ENCODE data around the gene GMDS. TPM values are rescaled to one million over a fixed set of nuclear protein-coding genes. Genes with fewer than 3 reads are reported as not detected.

The GMDS gene
- total RNA-seq, 1 donor from 2014 or later: 17.9 TPM

DNA sequence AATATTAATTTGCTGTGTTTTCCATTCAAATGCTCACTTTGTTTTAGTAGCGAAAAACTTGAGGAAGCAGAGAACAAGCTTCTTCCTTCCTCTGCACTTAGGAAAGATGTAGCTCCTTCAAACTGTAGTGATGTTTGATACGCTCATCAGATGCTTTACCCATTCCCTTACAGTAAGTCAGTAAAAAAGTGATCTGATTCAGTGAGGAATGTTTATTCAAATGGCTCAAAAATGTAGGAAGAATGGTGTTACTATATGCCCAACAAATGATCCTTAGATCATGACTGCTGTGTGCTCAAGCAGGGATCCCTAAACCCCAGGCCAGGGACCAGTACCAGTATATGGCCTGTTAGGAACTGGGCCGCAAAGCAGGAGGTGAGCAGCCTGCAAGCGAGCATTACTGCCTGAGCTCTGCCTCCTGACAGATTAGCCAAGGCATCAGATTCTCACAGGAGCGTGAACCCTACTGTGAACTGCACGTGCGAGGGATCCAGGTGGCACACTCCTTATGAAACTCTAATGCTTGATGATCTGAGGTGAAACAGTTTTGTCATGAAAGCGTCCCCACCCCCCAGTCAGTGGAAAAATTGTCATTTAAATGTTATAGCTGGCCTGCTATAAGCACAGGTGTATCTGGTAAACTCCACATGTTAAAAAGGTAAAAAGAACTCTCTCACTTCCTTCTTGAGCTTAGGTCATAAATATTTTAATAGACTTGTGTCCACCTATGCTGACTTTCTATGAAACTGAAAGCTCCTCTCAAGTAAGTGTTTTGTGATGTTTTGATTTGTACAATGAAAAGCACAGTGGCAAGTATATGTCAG, 448.5 kb downstream of the GMDS start:
- no peak overlapping the region for H3K4me3 ChIP-seq (ENCODE audit: low read depth, low read length)
- DNase-seq (ENCODE audit: low read depth): no peak
- no peak for TF ChIP-seq CTCF (conservative IDR thresholded peaks at IDR 0.05; ENCODE audit: low read depth, low read length)

GRCh38 chr6:1795910-1796309, 449.5 kb downstream of the GMDS start:
- TF ChIP-seq CTCF (conservative IDR thresholded peaks at IDR 0.05; ENCODE audit: low read depth, low read length): no peak
- H3K4me3 ChIP-seq (ENCODE audit: low read depth, low read length): no peak overlapping the region
- DNase-seq (ENCODE audit: low read depth): no peak

DNA sequence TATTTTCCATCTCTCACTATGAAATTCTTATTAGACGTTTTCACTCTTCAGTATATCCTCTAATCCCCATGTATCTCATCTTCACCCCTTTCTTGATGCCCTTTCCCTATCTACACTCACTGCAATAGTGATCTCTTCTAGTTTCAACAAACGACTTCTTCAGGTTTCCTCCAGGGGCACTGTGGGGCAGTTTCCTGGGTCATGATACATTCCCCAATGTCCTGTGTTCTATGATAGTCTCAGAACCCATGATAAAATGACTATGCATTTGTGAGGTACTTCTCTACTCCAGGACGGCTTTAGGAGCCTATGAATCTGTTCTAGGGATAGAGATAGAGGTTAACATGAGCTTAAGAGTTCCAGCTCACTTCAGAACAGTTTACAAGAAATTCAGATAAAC, 452.4 kb downstream of the GMDS start:
- TF ChIP-seq CTCF (conservative IDR thresholded peaks at IDR 0.05; ENCODE audit: low read depth, low read length): peak; percentile 71
- no peak for DNase-seq (ENCODE audit: low read depth)
- H3K4me3 ChIP-seq (ENCODE audit: low read depth, low read length): no peak overlapping the region

- TF ChIP-seq CTCF (conservative IDR thresholded peaks at IDR 0.05; ENCODE audit: low read depth, low read length): no peak
- no peak overlapping the region for H3K4me3 ChIP-seq (ENCODE audit: low read depth, low read length)
Observed at GRCh38 chr6:1790684-1791083, 454.7 kb downstream of the GMDS start.

DNA sequence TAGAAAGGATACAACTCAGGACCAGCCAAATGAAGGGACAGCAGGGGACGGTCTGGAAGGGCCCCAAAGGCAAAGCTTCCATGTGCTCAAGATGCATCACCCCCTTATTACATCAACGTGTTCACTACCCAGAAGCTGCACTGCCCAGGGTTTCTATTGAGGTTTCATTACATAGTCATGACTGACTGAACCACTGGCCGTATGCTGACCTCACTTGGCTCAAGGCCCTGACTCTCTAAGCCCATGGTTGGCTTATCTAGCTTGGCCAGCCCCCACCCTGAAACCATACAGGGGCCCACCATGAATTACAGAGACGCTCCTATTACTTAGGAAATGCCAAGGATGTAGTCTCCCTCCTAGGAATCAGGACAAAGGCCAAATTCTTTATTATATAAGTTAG, 456.3 kb downstream of the GMDS start:
- peak; percentile 58 for DNase-seq (ENCODE audit: low read depth)
- H3K4me3 ChIP-seq (ENCODE audit: low read depth, low read length): no peak overlapping the region
- no peak for TF ChIP-seq CTCF (conservative IDR thresholded peaks at IDR 0.05; ENCODE audit: low read depth, low read length)

More at GRCh38 chr6:1790684-1791083, 454.7 kb downstream of the GMDS start:
- no peak for DNase-seq (ENCODE audit: low read depth)

DNA sequence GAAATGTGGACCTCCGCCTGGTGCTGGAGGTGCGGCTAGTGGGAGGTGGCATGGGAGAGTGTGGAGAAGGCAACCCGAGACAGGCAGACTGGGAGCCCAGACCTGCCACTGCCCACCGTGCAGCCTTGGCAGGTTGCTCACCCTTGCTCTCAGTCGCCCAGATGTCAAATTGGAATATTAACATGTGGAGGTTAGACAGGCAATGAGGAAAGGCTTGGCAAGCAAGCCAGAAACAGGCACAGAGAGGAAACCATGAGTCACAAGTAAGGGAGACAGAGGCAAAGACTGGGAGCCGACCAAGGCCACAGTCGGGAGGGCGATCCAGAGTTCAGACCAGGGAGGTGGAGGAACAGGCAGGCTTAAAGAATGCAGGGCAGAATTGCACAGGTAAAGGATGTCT, 457.5 kb downstream of the GMDS start:
- H3K4me3 ChIP-seq (ENCODE audit: low read depth, low read length): no peak overlapping the region
- DNase-seq (ENCODE audit: low read depth): no peak
- no peak for TF ChIP-seq CTCF (conservative IDR thresholded peaks at IDR 0.05; ENCODE audit: low read depth, low read length)
